ENCODE measurements around the gene MTRF1L. TPM values are rescaled to one million over a fixed set of nuclear protein-coding genes. Genes with fewer than 3 reads are reported as not detected.

Gene MTRF1L
- total and polyA plus RNA-seq, 2 of the 8 experiments (the other 6 are each of a cell fraction or from before 2014, with no cell fraction given), result 4.5 to 26.5 TPM

- Histone ChIP-seq H3K79me2 (ENCODE audit: control insufficient read depth in 1 of 2, insufficient read depth in 2 of 2, low read length in 2 of 2) (no peaks in the 10 kb centered on the region), H3K9ac (replicated peaks in 1 of 4; ENCODE audit: extremely low read depth in 1 of 4, low read depth in 3 of 4, low read length in 3 of 4) (no peak overlapping the region), H4K91ac (replicated peaks; ENCODE audit: insufficient read length, low read length) (no peak overlapping the region), H3K36me3 (ENCODE audit: control insufficient read depth in 2 of 4, insufficient read depth in 4 of 4, low read length in 3 of 4) (no peaks in the 10 kb centered on the region), H4K5ac (ENCODE audit: insufficient read length, low read depth, low read length) (no peak overlapping the region), H2BK15ac (ENCODE audit: low read length) (no peak overlapping the region), H4K8ac (ENCODE audit: extremely low read depth, insufficient read depth, low read length) (no peak overlapping the region), H2BK120ac (replicated peaks; ENCODE audit: low read depth, low read length) (no peak overlapping the region), H2BK12ac (ENCODE audit: low read depth, low read length) (0 out of 2 replicates have a peak overlapping the region, but pooled peaks have one; percentile 71), H3K23me2 (ENCODE audit: low read depth, low read length) (no peaks in the 10 kb centered on the region), H3K79me1 (ENCODE audit: low read depth, low read length) (no peaks in the 10 kb centered on the region), H2BK20ac (ENCODE audit: low read length) (no peak overlapping the region), H3K4me2 (ENCODE audit: insufficient read depth in 1 of 2, low read depth in 2 of 2, low read length in 2 of 2) (no peak overlapping the region), H3K4me3 (ENCODE audit: extremely low read depth in 1 of 4, insufficient read depth in 2 of 4, low read depth in 3 of 4, low read length in 4 of 4) (no peak overlapping the region), H3K4ac (replicated peaks; ENCODE audit: insufficient read length, low read depth, low read length) (no peak overlapping the region), H2AK5ac (ENCODE audit: low read depth, low read length) (no peak overlapping the region), H2BK5ac (ENCODE audit: low read depth, low read length) (no peak overlapping the region), H3K27me3 (replicated peaks in 1 of 4; ENCODE audit: control insufficient read depth in 3 of 4, extremely low read depth in 1 of 4, insufficient read depth in 3 of 4, low read length in 3 of 4) (no peaks in the 10 kb centered on the region), H3K56ac (replicated peaks; ENCODE audit: insufficient read length, low read depth, low read length) (no peak overlapping the region), H3K14ac (ENCODE audit: insufficient read length) (no peak overlapping the region), H3K9me3 (ENCODE audit: insufficient read depth in 2 of 2, low read depth in 1 of 2, low read length in 1 of 2) (no peaks in the 10 kb centered on the region), H4K20me1 (replicated peaks in 1 of 2; ENCODE audit: control insufficient read depth in 1 of 2, insufficient read depth in 2 of 2, low read length in 2 of 2) (no peaks in the 10 kb centered on the region), H3K27ac (ENCODE audit: low read depth, low read length) (no peak overlapping the region), H3K4me1 (replicated peaks in 1 of 4; ENCODE audit: control insufficient read depth in 3 of 4, insufficient read depth in 4 of 4, low read length in 3 of 4) (peaks cover 0 to 4% (median 1%) of the 10 kb centered on the region in 4 experiments; a peak in 3 of 7 replicates), H3K18ac (ENCODE audit: extremely low read depth, low read length) (no peak overlapping the region), H2AFZ (ENCODE audit: low read length) (0 out of 2 replicates have a peak overlapping the region, but pooled peaks have one; percentile 89), H3K23ac (ENCODE audit: insufficient read length) (no peak overlapping the region)
- ChIA-PET POLR2A (ENCODE audit: partially characterized antibody) (interaction anchor here (0.8 to 1.8 kb wide), 2 partner anchors 198 to 233 kb away, joined by 3 read pairs; partner anchors contain the start of gene VIP), CTCF (ENCODE audit: partially characterized antibody) (interaction anchor here (0.6 to 6.7 kb wide), 47 partner anchors 9 to 1332 kb away, joined by 3 to 79 read pairs (median 4); partner anchors contain the start of gene VIP)
- peak; percentile 48 for FAIRE-seq
- TF ChIP-seq RAD21 (IDR thresholded peaks at IDR 0.05 in 1 of 2, conservative IDR thresholded peaks at IDR 0.05 in 1 of 2; ENCODE audit: low read depth in 2 of 2, low read length in 2 of 2) (peak; percentile 86 to 93), SIRT6 (IDR thresholded peaks at IDR 0.05; ENCODE audit: low read length) (no peak), CTCF (IDR thresholded peaks at IDR 0.05; ENCODE audit: control extremely low read depth in 1 of 3, insufficient read depth in 1 of 3, low read depth in 1 of 3, low read length in 3 of 3) (peak in 2 of 3 experiments; percentile 55 to 62; a peak in 2 of 4 replicates)
- 60% methylated on average over 9 of the region's 9 CpGs; no CpG with 5 or more reads in 1 of the 2 experiments for WGBS, 2 experiments (ENCODE audit: extremely low coverage in 1 of 2, insufficient coverage in 1 of 2, insufficient read length in 1 of 2, insufficient replicate concordance in 2 of 2, low coverage in 1 of 2, low lambda C conversion rate in 2 of 2, missing lambda C conversion rate in 1 of 2)
- DNase-seq (ENCODE audit: low read depth in 1 of 2, low spot score in 2 of 2), result no peak
Measured at GRCh38 chr6:152948150-152948768, 54.2 kb downstream of the MTRF1L start.

Data from H1 (cell line).